ENCODE data around the gene KRT84.

DNA sequence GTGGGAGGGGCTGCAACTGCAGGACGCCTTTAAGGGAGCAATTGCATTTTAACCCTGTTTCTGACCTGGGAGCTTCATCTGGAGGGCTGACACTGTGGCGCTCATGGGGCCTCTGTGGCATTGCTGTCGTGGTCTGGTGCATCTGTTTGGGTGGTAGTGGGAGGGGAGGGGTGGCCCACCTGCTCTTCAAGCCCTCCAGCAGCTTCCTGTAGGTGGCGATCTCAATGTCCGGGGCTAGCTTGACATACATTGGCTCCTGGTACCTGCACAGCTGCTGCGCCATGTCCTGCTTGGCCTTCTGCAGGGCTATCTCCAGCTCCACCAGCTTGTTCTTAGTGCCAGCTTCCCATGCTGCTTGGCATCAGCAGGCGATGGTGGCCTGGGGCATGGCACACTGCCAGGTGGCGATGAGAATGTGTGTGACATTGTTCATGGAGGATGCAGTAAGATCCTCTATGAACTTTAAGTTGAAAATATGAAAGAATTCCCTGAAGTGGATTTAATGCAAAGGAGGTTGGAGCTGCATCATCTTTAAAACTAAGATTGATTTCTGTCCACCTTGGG, 28.4 kb upstream of the KRT84 start:
- no peak for TF ChIP-seq POLR2A (IDR thresholded peaks at IDR 0.05)
- TF ChIP-seq CTCF (IDR thresholded peaks at IDR 0.05) = no peak
